DMS53 (cell line): Measurements from ENCODE around the gene PROK2.

Experiments used
- DNase-seq: peaks from one replicate; lab custom pipeline; 2025; lab: John Stamatoyannopoulos, UW

PROK2 gene, protein sequence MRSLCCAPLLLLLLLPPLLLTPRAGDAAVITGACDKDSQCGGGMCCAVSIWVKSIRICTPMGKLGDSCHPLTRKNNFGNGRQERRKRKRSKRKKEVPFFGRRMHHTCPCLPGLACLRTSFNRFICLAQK

DNA sequence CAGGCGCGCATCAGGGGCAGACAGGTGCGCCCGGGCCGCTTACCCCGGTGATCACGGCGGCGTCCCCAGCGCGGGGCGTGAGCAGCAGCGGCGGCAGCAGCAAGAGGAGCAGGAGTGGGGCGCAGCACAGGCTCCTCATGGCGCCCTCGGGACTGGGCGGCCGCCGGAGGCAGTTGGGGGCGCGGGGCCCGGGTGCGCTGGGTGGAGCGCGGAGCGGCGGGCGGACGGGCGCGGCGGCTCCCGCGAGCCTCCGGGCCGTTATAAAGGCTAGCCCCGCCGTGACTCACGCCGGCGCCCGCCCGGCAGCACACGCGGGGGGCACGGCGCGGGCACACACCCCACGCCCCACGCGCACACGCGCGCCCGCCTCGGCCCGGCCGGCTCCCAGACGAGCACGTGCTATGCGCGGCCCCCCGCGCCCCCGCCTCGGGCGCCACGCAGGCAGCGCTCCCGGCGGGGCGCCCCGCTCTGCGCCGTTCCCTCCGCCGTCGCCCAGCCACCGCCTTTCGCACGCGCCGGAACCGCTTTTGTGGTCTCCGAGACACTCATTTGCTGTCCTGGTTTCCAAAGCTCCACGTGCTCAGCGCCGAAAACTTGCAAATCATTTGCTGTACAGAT, at the start of gene PROK2:
Gene PROK2 (minus strand): TSS at position 235 of the 618 bp plus-strand sequence. CDS start 96 bp downstream, at position 139.
- peak; percentile 19 for DNase-seq

DNA sequence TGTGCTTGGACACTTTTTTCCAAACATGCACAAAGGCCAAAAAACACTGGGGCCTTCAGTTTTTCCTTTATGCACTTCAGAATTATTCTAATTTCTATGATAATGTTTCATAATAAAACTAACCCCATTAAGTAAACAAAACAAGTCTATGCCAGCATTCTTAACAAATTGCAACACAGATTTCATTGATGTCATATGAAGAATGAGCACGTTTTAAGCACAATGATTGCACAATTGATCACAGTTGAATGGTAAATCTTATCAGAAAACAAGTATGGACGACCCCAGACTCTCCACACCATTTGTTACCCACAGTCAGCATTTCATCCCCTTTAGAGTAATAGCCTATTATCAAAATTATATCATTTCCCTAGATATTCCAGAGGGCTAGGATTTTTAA, 46.7 kb upstream of the PROK2 start:
- DNase-seq: no peak

DNA sequence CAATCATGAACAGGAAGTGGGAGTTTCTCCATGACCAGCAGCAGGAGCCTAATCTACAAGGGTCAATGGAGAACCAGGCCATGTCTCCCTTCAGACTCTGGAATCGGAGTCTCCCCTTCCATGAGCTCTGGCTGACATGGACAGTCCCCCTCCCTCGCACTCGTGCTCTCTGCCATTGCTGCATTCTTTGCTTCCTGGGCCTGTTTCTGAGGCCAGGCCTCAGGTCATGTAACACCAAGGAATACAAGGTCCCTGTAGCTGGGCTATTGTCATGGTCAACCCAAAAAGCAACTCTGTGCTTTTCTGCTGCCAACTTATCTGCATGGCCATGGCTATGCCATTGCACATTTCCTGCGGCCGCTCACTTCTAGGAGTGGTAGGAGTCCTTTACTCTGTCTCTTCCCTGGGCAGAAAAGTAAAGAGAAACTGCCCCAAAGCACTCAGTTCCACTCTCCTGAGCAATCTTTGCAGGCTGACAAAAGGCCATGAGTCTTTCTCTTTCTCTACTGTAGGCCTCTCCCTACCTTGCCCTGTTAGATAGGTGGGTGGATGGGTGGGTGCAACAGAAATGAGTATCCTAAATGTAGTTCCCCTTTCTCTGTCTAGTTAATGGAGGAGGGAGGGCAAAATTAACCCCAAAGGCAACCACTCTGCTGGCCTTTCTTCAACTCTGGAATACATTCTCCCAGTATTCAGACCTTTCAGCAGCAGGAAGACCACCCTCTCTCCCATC, 40.8 kb upstream of the PROK2 start:
- DNase-seq: no peak

DNA sequence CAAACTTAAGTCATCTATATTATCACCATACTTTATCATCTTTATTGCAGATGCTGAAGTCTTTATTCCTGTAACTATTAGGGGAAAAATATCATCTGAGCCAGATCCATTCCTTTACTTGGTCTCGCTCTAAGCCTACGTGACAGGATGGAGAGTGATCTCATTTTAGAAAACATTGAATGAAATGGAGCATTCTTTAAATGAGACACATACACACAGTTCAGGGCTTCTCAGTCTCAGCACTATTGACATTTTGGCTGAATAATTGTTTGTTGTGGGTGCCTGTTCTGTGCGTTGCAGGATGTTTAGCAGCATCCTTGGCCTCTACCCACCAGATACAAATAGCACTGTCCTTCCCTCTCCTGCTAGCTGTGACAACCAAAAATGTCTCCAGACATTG, 36.2 kb upstream of the PROK2 start:
- no peak for DNase-seq

DNA sequence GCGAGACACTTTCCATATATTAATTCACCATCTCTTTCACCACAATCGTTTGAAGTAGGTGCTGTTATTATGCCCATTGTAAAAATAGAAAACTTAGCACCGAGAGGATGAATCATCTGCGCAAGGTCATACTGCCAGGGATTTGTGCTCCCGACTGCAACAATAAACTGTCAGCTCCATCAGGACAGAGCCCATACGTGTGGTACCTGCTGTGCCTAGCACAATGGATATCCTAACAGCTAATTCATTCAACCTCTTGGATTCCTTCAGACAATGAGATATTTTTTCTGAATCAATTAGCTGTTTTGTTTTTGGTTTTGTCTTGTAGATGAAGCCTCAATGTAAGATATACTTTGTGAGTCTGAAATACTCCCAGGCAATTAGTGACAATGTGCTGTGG, 32.3 kb upstream of the PROK2 start:
- DNase-seq: no peak

DNA sequence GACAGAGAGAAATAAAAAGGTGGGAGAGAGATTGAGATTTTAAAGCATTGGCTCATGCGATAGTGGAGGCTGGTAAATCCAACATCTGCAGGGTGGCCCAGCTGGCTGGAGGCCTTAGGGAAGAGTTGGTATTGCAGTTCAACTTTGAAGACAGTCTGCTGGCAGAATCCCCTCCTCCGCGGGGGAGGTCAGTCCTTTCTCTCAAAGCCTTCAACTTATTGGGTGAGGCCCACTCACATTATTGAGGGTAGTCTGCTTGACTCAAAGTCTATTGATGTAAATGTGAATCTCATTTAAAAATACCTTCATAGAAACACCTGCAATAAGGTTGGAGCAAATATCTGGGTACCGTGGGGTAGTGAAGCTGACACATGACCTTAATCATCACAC, 31.8 kb upstream of the PROK2 start:
- no peak for DNase-seq

DNA sequence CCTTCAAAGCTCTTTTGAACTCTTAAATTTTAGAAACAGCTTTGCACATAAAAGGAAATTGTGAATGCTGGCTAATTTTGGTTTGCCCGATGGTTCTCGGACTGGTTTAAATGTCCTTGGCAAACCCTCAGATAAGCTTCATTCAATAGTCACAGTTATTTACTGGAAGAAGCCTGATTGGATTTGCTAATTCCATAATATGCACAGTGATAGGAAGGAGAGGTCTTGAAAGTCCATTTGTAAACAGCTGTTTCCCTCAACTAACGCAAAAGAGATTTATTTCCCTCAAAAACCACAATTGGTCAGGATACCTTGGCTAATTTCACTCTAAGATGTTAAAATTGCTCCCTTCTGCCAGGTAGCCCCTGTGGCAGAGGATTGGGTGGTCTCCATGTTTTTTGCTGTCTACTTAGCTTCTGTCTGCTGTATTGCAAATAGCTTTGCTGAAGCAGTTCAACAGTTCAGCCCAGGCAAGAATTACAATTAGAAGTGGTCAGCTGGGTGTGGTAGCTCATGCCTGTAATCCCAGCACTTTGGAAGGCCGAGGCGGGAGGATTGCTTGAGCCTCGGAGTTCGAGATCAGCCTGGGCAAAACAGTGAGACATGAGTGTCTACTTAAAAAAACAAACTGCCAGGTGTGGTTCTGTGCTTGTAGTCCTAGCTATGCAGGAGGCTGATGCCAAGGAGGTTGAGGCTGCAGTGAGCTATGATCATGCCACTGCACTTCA, 30.6 kb upstream of the PROK2 start:
- DNase-seq: no peak

DNA sequence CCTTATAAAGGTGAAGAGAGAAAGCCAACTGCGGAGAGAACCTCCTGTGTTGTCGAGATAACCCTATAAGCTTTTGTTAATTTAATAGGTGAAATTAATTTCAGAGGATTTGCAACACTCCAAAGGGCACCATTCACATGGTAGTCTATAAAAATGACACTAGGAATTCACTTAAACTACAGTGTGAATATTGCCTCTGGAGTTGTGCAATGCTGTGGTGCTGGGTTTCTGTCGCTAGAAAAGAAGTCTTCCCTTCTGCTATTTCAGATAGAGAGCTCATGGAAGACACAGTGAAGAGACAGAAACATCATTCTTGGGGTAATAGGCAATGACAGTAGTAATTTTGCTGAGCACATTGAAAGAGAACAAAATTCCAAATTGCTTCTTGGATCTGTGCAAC, 28.8 kb upstream of the PROK2 start:
- no peak for DNase-seq

DNA sequence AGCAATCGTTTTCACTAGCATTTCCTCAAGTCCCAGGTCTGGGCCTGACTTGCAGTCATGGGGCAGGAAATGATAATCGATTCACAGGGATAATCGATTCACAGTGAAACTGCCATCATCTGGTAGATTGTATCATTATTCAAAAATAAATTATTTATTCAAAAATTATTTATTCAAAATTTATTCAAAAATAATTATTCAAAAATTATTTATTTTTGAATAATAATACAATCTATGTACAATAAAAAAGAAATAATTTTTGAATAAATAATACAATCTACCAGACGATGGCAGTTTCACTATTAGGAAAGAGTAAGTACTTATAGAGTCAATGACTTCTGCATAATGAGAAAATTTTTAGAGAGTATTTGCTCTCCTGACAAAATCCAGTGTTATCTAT, 28.1 kb upstream of the PROK2 start:
- no peak for DNase-seq

DNA sequence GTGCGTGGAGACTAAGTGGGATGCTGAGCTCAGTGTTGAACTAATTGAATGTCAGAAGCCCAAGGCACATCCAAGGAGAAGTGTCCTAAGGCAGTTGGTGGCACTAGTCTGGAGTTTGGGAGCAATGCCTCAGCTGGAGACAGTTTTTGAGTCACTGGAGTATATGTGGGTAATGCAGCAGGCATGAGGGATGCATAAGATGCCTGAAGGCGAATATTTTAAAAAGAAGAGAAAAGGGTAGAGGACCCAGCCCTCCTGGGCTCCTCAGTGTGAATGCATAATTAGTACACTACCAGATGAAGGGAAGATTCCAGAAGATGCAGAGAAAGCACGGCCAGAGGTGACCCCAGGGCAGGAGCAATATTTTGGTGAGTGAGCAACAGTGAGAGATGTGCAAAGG, 25.1 kb upstream of the PROK2 start:
- no peak for DNase-seq

DNA sequence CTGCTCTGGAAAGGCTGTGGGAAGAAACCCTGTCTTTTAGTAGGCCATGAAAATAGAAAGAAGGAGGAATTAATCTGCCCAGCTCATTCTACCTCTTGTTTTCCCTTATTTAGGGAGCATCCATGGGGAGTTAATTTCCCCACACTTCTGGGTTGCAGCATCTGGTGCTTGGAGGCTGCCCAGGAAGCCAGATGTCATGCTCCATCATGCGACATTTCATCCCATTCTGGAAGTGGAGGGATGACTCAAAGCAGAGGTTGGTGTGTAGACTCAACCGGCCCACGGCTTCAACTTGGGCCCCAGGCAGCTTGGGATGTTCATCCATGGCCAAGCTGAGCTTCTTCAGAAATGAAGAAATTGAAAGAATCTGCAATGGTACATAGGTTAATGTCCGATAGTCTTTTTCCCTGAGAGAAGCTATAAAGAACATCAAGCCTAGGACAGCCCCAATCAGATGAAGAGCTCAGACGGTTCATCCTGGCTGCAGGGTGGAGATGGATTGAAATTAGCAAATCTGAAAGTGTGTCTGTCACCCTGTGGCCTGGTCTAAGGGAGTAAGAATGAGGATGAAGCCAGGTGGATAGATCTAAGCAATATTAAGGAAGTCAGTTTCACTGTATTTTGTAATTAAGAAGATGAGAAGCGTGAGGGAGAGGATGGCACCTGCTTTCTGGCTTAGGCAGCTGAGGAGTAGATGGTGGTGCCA, 24.5 kb upstream of the PROK2 start:
- peak; percentile 4 for DNase-seq

DNA sequence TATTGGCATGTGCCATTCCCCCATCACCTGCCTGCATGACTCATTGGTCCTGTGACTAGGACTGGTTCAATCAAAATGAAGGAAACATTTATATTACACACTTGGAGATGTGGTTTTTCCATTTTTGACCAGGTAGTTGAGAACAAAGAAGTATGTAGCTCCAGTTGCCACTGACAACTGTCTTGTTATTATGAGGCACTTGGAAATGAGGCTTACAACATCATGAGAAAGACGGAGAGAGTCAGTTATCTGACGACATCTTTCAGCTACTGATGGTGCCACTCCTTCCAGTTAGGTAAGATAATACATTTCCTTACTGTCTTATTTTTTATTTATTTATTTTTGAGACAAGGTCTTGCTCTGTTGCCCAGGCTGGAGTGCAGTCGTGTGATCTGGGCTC, 21.8 kb upstream of the PROK2 start:
- DNase-seq: peak; percentile 4

DNA sequence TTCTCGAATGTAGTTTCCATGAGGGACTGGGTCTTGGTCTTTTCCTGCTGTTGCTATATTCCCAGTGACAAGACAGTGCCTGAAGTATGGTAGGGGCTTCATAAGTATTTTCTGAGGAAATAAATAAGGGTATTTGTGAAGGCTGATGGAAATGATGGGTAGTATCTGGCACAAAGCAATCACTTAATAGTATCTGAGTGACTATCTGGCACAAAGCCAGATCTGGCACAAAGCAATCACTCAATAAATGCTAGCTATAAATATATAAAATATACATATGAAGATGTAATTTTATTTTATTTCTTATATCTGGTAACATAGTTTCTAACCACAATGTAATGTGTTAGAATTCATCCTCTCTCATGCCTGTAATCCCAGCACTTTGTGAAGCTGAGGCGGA, 20.7 kb upstream of the PROK2 start:
- no peak for DNase-seq

DNA sequence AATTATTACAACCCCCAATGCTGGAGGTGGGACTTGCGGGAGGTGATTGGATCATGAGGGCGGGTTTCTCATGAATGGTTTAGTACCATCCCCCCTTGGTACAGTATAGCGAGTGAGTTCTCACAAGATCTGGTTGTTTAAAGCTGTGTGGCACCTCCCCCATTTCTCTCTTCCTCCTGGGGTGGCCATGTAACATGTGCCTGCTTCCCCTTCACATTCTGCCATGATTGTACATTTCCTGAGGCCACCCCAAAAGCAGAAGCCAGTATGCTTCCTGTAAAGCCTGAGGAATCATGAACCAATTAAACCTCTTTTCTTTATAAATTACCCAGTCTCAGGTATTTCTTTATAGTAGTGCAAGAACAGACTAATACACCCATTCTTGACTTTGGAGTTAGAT, 20.3 kb upstream of the PROK2 start:
- no peak for DNase-seq

DNA sequence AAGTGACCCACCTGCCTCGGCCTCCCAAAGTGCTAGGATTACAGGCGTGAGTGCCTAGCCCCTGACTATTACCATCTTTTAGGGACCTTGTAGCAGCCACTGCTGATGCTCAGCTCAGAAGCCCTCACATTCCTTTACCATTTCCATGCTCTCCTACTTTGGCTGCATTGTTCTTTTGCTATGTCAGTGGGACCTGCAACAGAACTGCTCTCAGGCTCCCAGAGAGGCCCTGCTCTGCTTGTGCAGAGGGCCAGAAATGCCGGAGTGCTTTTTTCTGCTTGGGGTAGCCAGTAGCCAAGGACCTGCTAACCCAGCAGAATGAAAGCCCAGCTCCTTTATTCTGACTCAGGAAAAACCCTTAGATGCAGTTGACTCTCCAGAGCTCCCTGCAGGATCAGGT, 18.3 kb upstream of the PROK2 start:
- no peak for DNase-seq

DNA sequence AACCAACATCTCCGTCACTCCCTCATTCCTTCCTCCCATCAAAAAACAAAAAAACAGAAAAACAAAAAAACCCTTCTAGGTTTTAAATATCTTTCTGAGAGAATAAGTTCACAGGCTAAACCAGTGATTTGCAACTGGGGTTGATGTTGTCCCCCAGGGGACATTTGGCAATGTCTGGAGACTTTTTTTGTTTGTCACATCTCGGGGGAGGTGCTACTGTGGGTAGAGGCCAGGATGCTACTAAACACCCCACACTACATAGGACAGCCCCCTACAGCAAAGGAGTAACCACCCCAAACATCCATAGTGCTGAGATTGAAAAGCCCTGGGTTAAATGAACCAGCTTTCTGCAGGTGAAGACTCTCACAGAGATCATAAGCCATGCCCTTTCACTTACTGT, 17.0 kb upstream of the PROK2 start:
- no peak for DNase-seq

DNA sequence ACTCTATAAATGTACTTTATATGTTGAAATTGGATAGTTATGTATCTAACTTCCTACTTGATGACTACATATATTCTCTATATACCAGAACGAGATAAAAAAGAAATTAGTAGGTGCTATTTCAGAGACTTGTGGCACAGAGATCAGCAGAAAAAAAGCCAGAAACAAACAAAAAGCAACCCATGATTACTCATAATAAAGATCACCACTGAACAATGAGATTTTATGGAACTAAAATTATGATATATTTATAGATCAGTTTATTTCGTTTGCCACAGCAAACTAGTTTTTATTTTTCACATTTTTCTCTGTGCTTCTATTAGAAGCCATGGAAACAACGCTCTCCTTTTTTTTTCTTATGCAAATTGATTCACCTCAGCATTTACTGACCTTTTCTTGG, 15.1 kb upstream of the PROK2 start:
- no peak for DNase-seq

DNA sequence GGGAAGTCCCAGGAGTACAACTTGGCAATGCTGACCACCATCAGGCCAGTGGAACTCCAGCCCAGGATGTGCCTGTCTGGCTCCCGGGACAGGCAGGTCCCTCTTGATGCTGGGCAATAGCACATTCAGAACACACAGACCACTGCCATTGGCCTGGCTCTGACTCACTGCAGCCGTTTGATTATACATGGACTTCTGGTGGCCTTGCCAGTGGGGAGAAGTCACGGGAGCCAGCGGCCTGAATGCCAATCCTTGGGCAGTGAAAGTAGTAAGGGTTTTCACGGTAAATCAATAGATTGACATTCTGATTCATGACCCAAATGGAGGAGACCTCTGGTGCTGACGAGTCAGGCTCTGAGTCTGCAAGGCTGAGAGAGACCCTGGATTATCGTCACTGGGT, 12.5 kb upstream of the PROK2 start:
- no peak for DNase-seq

DNA sequence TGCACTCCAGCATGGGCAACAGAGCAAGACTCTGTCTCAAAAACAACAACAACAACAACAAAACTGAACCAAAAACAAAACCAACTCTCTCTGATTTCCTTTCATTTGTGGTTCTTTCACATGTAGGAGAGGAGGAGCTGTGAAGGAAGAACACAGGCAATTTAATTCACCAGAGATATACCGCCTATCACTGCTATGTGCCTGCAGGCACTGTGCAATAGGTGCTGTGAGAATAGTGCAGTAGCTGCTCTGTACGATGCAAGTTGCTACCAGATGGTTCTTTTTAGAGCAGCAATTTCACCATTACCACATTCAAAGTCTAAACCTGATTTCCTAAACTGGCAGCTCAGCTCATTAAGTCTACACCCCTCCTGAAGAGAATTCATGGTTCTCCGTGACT, 11.3 kb upstream of the PROK2 start:
- DNase-seq: no peak

DNA sequence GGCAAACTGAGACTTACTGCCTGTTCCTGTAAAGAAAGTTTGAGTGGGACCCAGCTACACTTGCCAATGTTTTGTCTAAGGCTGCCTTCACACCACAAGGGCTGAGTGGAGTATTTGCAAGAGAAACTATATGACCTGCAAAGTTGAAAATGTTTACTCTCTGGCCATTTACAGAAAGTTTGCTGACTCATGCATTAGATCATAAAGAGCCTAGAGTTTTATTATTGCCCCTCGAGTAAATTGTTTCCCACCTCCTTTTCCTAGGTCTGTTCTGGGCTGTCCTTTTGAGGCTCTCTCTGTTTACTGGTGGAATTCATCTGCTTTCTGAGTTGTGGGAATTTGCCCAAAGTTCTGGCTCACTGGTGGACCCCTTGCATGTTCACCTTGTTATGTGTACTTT, 6.7 kb upstream of the PROK2 start:
- no peak for DNase-seq

DNA sequence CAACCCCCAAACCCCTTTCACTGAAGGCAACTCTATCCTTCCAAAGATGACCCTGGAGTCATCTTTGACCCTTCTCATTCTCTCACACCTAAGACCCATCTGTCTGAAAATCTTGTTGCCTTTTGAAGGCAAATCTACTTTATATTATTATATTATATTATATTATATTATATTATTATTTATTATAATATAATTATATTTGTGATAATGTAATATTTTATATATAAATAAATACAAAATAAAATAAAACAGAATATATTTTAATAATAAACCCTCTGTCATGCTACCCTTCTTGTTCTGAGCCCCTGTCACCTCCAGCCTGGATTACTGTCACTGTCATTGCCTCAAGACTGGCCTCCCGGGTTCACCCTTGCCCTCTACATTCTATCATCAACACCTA, 5.0 kb upstream of the PROK2 start:
- no peak for DNase-seq

DNA sequence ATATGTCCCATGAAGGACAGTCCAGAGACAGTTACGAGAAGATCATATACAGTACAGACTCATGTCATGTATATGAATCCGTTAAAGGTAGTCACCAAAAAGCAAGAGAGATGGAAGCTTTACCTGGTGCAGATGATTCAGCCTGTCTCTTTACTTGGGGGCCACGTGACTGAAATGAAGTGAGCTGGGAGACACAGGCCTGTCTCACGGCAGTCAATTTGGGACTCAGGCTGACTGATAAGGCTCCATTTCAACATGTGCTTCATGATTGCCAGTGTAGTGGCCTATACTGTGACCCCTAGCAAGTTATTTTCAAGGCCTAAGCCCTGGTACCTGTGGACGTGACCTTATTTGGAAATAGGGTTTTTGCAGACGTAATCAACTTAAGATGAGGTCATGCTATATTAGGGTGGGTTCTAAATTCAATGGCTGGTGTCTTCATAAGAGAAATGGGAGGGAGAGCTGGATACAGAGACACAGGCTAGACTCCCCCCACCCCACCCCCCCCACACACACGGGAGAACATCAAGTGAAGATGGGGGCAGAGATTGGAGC, 3.0 kb upstream of the PROK2 start:
- DNase-seq: no peak
